PFSK-1 (cell line): ENCODE data around the gene CELA2B.

Source experiments
- FOXP2 ChIP-seq: optimal IDR thresholded peaks from 2 replicates; pipeline ENCODE3; 2011; ENCODE audit warnings: borderline replicate concordance, control low read depth, inconsistent platforms; ENCODE audit not compliant: insufficient read depth; ENCODE audit errors: extremely low read length, extremely low read depth
- POLR2AphosphoS5 ChIP-seq: IDR thresholded peaks from 2 replicates; pipeline ENCODE4 v1.6.1; 2012; ENCODE audit warnings: low read depth, mild to moderate bottlenecking, control low read depth, low read length, moderate library complexity
- REST ChIP-seq, 2 experiments: IDR thresholded peaks; 2 replicates each; pipeline versions ENCODE4 v1.6.1 to v1.8.0; 2011 to 2012; ENCODE audit warnings: low read depth in 2 of 2, low read length in 2 of 2, control low read depth in 1 of 2, inconsistent platforms in 1 of 2, mild to moderate bottlenecking in 1 of 2, moderate library complexity in 1 of 2; ENCODE audit not compliant: insufficient read depth in 1 of 2
- SIN3A ChIP-seq: IDR thresholded peaks from 2 replicates; pipeline ENCODE4 v1.6.1; 2012; ENCODE audit warnings: mild to moderate bottlenecking, low read length, moderate library complexity, borderline replicate concordance; ENCODE audit not compliant: insufficient read depth
- TAF1 ChIP-seq: IDR thresholded peaks from 2 replicates; pipeline ENCODE4 v1.6.1; 2012; ENCODE audit warnings: low read length, control low read depth, borderline replicate concordance; ENCODE audit not compliant: insufficient read depth

The CELA2B gene

DNA sequence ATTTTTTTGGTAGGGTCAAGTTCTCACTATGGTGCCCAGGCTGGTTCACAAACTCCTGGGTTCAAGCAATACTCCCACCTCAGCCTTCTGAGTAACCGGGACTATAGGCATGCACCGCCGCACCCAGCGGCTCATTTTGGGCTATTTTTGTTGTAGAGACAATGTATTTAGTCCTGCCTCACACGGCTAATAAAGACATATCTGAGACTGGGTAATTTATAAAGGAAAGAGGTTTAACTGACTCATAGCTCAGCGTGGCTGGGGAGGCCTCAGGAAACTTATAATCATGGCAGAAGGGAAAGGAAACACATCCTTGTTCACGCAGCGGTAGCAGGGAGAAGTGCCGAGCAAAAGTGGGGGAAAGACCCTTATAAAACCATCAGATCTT, 15.2 kb upstream of the CELA2B start:
- TF ChIP-seq TAF1 (no peak), REST (IDR thresholded peaks at IDR 0.05; ENCODE audit: insufficient read depth in 1 of 2, low read depth in 2 of 2, low read length in 2 of 2) (no peak), FOXP2 (no peak), POLR2AphosphoS5 (no peak)

GRCh38 chr1:15465674-15466073, 10.2 kb upstream of the CELA2B start:
- TF ChIP-seq SIN3A (no peak), TAF1 (no peak), POLR2AphosphoS5 (no peak), REST (IDR thresholded peaks at IDR 0.05; ENCODE audit: insufficient read depth in 1 of 2, low read depth in 2 of 2, low read length in 2 of 2) (no peak), FOXP2 (no peak)

- TF ChIP-seq SIN3A, result no peak
- no peak for TF ChIP-seq TAF1
Measured at GRCh38 chr1:15468145-15468544, 7.8 kb upstream of the CELA2B start.

DNA sequence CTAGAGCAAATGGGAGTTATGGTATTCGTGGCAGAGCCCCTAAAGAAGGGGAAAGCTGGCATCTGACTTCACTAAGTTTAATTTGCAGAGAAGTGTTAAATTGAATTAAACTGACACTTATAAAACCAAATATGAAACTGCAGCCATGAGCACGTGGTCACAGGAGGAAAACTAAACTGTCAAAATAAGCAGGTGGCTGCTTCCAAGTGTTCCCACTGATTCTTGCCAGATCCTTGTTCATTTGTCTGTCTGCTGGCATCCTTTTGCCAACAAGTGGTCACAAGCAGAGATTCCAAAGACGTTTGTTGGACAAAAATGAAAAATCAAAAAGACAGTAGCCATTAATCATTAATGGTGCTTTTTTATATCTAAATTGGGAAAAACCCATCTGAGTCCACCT, 6.5 kb upstream of the CELA2B start:
- TF ChIP-seq FOXP2, result no peak

GRCh38 chr1:15472587-15472986, 3.3 kb upstream of the CELA2B start:
- TF ChIP-seq SIN3A (no peak), POLR2AphosphoS5 (no peak), REST (IDR thresholded peaks at IDR 0.05; ENCODE audit: insufficient read depth in 1 of 2, low read depth in 2 of 2, low read length in 2 of 2) (no peak), TAF1 (no peak), FOXP2 (no peak)

DNA sequence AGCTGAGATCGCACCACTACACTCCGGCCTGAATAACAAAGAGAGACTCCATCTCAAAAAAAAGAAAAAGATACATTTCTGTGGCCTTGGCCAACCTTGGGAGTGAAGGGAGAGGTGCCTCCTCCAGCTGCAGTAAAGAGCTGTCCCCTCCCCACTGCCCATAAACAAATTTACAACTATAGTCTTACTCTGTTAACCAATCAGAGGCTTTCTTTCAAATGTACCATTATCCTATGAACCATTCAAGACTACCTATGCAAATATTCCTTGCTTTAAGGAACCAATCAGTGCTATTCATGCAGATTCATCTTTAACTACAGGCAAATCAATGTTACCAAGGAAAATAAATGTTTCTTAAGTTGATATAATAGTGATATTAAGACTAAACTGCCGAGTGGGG, 1.0 kb downstream of the CELA2B start:
- no peak for TF ChIP-seq REST (IDR thresholded peaks at IDR 0.05; ENCODE audit: insufficient read depth in 1 of 2, low read depth in 2 of 2, low read length in 2 of 2)
- no peak for TF ChIP-seq TAF1
- TF ChIP-seq SIN3A, result no peak
- no peak for TF ChIP-seq POLR2AphosphoS5
- no peak for TF ChIP-seq FOXP2
